ENCODE measurements around the gene DIDO1. TPM values are rescaled to one million over a fixed set of nuclear protein-coding genes. Genes with fewer than 3 reads are reported as not detected.

DIDO1 gene
- polyA plus RNA-seq, 2 of the 4 experiments (the other 2 are of a cell fraction), result 12.6 to 14.8 TPM

GRCh38 chr20:62841705-62842212 lies 84.5 kb downstream of the DIDO1 start:
- no peak overlapping the region for H3K4me3 ChIP-seq
- peaks cover 7% of the 10 kb centered on the region; the same call in 2 of the 3 replicates for H3K4me1 ChIP-seq
- H3K4me2 ChIP-seq, result no peak overlapping the region
- ChIA-PET POLR2A (no interaction called here), CTCF (interaction anchor here (0.9 to 3.4 kb wide), 4 partner anchors 9 to 33 kb away, joined by 3 to 11 read pairs (median 4); no protein-coding TSS in a partner anchor)
- 85% methylated on average over 16 of the region's 16 CpGs for WGBS (ENCODE audit: missing lambda C conversion rate)
- H3K9me3 ChIP-seq, result no peaks in the 10 kb centered on the region
- DNase-seq (ENCODE audit: low read depth in 1 of 2, low spot score in 1 of 2) (no peak), FAIRE-seq (no peak), ATAC-seq (no peak)
- no peak overlapping the region for H3K27ac ChIP-seq
- TF ChIP-seq HES2 (IDR thresholded peaks at IDR 0.05) (no peak), PBX3 (IDR thresholded peaks at IDR 0.05) (no peak), MAFK (IDR thresholded peaks at IDR 0.05; ENCODE audit: partially characterized antibody) (no peak), FOSB (CRISPR knock-in tag; IDR thresholded peaks at IDR 0.05) (no peak), CBX8 (IDR thresholded peaks at IDR 0.05) (no peak), KDM5A (IDR thresholded peaks at IDR 0.05) (no peak), ELK1 (IDR thresholded peaks at IDR 0.05; ENCODE audit: low read depth, low read length) (no peak), ZFP36 (IDR thresholded peaks at IDR 0.05; ENCODE audit: borderline replicate concordance, partially characterized antibody) (no peak), HOXB13 (CRISPR knock-in tag; IDR thresholded peaks at IDR 0.05; ENCODE audit: low read depth) (no peak), BHLHE40 (IDR thresholded peaks at IDR 0.05; ENCODE audit: low read depth, low read length) (no peak), CHD4 (IDR thresholded peaks at IDR 0.05; ENCODE audit: borderline replicate concordance) (no peak), FOXS1 (CRISPR knock-in tag; IDR thresholded peaks at IDR 0.05) (no peak), POLR2AphosphoS2 (conservative IDR thresholded peaks at IDR 0.05; ENCODE audit: low read length) (no peak), KDM1A (IDR thresholded peaks at IDR 0.05; ENCODE audit: low read depth) (no peak), EHF (CRISPR knock-in tag; IDR thresholded peaks at IDR 0.05) (no peak), E2F6 (IDR thresholded peaks at IDR 0.05; ENCODE audit: borderline replicate concordance, low read depth) (no peak)

GRCh38 chr20:62840244-62841197 lies 85.8 kb downstream of the DIDO1 start:
- ChIA-PET CTCF (interaction anchor here (3.4 kb wide), 1 partner anchor 18 kb away, joined by 11 read pairs; no protein-coding TSS in a partner anchor), POLR2A (no interaction called here)
- Histone ChIP-seq H3K27ac (no peak overlapping the region), H3K4me1 (peaks cover 7% of the 10 kb centered on the region; the same call in 2 of the 3 replicates), H3K4me3 (no peak overlapping the region), H3K4me2 (no peak overlapping the region), H3K9me3 (no peaks in the 10 kb centered on the region)
- DNase-seq (ENCODE audit: low read depth in 1 of 2, low spot score in 1 of 2), result no peak
- WGBS (ENCODE audit: missing lambda C conversion rate), result 90% methylated on average over 37 of the region's 45 CpGs
- FAIRE-seq, result no peak
- ATAC-seq, result no peak
- no peak for TF ChIP-seq ZC3H11A (IDR thresholded peaks at IDR 0.05)
- no peak for TF ChIP-seq CBX2 (IDR thresholded peaks at IDR 0.05; ENCODE audit: borderline replicate concordance, low read depth)
- no peak for TF ChIP-seq ZSCAN20 (CRISPR knock-in tag; IDR thresholded peaks at IDR 0.05)
- no peak for TF ChIP-seq PBX3 (IDR thresholded peaks at IDR 0.05)
- no peak for TF ChIP-seq RFX5 (IDR thresholded peaks at IDR 0.05)
- no peak for TF ChIP-seq USF2 (IDR thresholded peaks at IDR 0.05)
- TF ChIP-seq CHD2 (IDR thresholded peaks at IDR 0.05; ENCODE audit: low read length, partially characterized antibody), result no peak
- TF ChIP-seq JUN (IDR thresholded peaks at IDR 0.05), result no peak
- no peak for TF ChIP-seq JUNB (IDR thresholded peaks at IDR 0.05)
- TF ChIP-seq CBX8 (IDR thresholded peaks at IDR 0.05), result no peak
- no peak for TF ChIP-seq POLR2AphosphoS2 (conservative IDR thresholded peaks at IDR 0.05; ENCODE audit: low read length)
- TF ChIP-seq RCOR1 (IDR thresholded peaks at IDR 0.05; ENCODE audit: low read depth, low read length), result no peak
- TF ChIP-seq BHLHE40 (IDR thresholded peaks at IDR 0.05; ENCODE audit: low read depth, low read length), result no peak
- TF ChIP-seq HDAC2 (IDR thresholded peaks at IDR 0.05), result no peak
- no peak for TF ChIP-seq SMC3 (IDR thresholded peaks at IDR 0.05)
- TF ChIP-seq PHF8 (IDR thresholded peaks at IDR 0.05; ENCODE audit: borderline replicate concordance, low read depth), result no peak
- no peak for TF ChIP-seq CTCF (IDR thresholded peaks at IDR 0.05)
- TF ChIP-seq HOXB5 (CRISPR knock-in tag; IDR thresholded peaks at IDR 0.05), result no peak

Data from A549 (cell line).